ENCODE measurements around the gene ACOX2.
A peak's percentile ranks its signal among the peaks of the same experiment; 100 is the strongest.

Gene ACOX2

GRCh38 chr3:58471025-58471887 is 65.7 kb downstream of the ACOX2 start:
- DNase-seq: no peak

DNA sequence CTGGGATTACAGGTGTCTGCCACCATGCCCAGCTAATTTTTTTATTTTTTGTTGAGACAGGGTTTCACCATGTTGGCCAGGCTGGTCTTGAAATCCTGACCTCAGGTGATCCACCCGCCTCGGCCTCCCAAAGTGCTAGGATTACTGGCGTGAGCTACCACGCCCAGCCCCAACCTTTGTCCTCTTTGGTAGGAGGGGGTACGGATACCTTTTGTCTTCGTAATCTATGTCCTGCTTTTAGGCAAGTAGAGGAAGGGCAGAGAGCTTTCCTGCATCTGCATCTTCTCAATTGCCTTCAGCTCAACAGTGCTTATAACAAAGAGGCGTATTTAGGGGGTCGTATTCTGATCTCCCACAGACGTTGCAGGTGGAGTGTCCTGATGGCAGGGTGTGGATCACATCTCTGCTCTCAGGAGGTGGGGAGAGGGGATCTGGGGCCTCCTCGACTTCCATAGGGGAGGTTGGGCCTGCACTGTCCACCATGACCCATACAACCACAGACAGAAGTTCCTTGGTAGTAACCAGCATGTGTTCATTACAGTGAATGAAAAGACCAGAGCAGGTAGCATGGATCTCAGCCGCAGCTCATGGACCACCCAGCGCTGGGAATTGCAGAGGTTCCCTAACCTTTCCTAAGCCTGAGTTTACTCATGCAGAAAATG is 66.5 kb downstream of the ACOX2 start:
- no peak for DNase-seq

- no peak for DNase-seq
These were observed 67.9 kb downstream of the ACOX2 start for GRCh38 chr3:58469096-58469495.

DNA sequence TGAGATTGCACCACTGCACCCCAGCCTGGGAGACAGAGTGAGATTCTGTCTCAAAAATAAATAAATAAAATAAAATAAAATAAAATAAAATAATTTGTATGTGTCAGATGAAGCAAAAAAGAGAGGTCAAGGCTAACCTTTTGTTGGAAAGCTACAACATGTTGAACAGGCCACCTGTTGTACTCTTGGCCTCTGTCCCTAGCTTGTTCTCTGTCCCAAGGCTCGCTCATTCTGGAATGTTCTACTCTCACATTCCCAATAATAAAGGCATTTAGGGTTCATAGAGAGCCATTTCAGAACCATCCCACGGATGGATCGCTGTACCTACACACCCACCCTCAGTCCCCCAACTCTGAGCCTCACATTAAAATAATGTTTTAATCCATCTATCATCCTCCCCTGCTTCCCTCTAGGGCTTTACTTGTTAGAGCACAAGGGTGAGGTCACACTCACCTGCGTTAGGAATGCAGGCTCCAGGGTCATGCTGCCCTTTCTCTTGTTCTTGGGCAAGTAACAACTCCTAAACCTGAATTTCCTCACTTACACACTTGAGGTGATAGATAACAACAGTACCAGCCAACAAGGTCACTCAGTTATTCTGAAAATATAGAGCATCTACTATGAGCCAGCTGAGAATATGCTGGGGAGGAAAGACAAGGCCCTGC is 70.0 kb downstream of the ACOX2 start:
- DNase-seq: no peak

GRCh38 chr3:58464866-58465265 is 72.1 kb downstream of the ACOX2 start:
- no peak for DNase-seq

DNA sequence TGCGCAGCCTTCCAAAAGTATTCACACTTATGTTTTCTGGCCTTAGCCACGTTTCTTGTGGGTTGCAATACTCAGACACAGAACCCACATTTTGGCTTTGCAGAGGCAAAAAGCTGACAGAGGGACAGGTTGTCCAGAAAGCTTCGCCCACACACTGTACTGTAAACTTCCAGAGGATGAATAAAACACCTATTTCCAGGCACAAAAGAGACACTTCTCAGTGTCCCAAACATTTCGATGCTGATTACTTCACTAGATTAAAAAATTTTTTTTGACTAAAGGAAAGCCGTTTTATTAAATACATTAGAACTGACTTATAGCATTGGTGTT is 73.1 kb downstream of the ACOX2 start:
- no peak for DNase-seq

- DNase-seq: peak in 10 of 14 donors; percentile 4 to 50 (median 36)
These were observed 73.6 kb downstream of the ACOX2 start for GRCh38 chr3:58463181-58463941.

- no peak for DNase-seq
These were observed 74.2 kb downstream of the ACOX2 start for GRCh38 chr3:58462829-58463180.

- DNase-seq: no peak
These were observed 77.8 kb downstream of the ACOX2 start for GRCh38 chr3:58459160-58459559.
